BJ (cell line): ENCODE measurements around the gene XPO6. TPM values are rescaled to one million over a fixed set of nuclear protein-coding genes. Genes with fewer than 3 reads are reported as not detected.

ENCODE experiments used
- CTCF ChIA-PET: fragments of 350-600 bp; formaldehyde crosslinking; extraction: SDS; loops from one replicate; lab custom pipeline; 2021; ENCODE audit warnings: antibody characterized with exemption, inconsistent platforms; lab: Yijun Ruan, JAX
- POLR2A ChIA-PET: fragments of 300-600 bp; sonication (Branson Sonifier 250); formaldehyde crosslinking; extraction: SDS; loops from one replicate; lab custom pipeline; 2021; ENCODE audit warnings: antibody characterized with exemption; lab: Charles Lee
- DNase-seq: peaks from one replicate; pipeline ENCODE4 v3.0.0-alpha.2; 2011; ENCODE audit warnings: low read depth
- H3K27me3 ChIP-seq: 2 replicates; pipeline ENCODE4 v1.6.0; 2011; ENCODE audit warnings: low read length; ENCODE audit not compliant: control insufficient read depth, insufficient read depth
- H3K36me3 ChIP-seq: 2 replicates; pipeline ENCODE4 v1.5.1; 2011; ENCODE audit warnings: low read length; ENCODE audit not compliant: control insufficient read depth, insufficient read depth
- H3K4me3 ChIP-seq: 2 replicates; pipeline ENCODE4 v1.5.1; 2011; ENCODE audit warnings: low read depth, mild to moderate bottlenecking, control low read depth, low read length
- polyA plus RNA-seq: library from polyadenylated mRNA; depleted of rRNA; stranded (reverse); fragments of >200 nt; gene quantifications from 2 replicates; pipeline ENCODE4 v1.2.3, GENCODE V29; 2011
- TF ChIP-seq, protein P1 (sequence below): IDR thresholded peaks from 2 replicates; pipeline ENCODE4 v1.5.1; 2011; ENCODE audit warnings: low read depth, mild to moderate bottlenecking, control low read depth, inconsistent platforms, low read length, moderate library complexity; ENCODE audit not compliant: insufficient read depth

Gene XPO6
- polyA plus RNA-seq, 1 experiment: 239 TPM

DNA sequence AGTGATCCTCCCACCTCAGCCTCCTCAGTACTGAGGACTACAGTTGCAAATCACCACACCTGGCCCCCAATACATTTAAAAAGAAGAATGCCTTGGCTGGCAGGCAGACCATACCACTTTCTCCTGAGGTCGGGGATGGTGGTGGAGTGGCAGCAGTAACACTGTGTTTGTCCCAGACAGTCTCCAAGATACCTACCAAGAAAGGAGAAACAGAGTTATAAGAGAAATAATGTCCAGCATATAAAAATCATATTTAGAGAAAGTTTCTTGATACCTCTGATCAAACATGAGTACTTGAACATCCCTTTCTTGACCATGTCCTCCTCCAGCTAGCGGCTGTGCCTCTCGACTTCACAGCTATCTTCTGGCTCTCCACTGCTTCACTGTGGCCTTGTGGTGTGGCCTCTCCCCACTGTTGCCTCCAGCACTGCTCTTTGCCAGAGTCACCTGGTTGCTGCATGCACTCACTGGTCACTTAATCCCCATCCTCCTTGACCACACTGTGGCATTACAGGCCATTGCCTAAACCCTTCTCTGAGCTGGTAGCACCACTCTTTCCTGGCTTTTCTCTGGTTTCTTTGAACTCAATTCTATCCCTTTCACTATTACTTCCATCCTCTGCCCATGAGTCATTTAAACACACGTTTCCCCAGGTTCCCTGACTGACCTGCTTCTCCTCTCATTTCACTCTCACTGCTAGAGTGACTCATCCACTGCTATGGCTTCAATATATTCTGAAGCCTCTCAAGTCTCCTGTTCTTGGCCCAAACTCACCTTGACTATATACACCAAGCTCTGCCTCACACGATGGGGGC, 45.2 kb downstream of the XPO6 start:
- CTCF ChIA-PET: interaction anchor here (0.8 kb wide), 1 partner anchor 8 kb away, joined by 4 read pairs; no protein-coding TSS in a partner anchor

DNA sequence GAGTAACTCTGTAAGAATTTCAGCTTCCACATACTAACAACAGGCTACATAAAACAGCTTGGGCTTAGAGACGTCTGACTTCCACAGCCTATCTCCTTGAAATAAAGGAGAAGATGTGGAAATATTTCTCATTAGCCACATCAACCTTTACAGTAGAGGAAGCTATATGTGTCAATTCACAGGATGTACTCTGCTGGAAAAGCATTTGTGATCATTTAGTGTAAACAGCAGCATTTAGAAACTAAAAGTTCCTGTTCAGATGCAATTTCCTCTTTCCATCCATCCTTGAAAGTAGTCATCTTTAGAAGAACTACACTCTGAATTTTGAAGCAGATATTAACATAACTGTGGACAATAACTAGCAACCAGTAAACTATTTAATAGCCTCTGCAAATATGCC, 46.2 kb downstream of the XPO6 start:
- CTCF ChIA-PET: interaction anchor here (0.8 kb wide), 1 partner anchor 13 kb away, joined by 3 read pairs; no protein-coding TSS in a partner anchor
- POLR2A ChIA-PET: no interaction called here
- TF ChIP-seq, protein P1, sequence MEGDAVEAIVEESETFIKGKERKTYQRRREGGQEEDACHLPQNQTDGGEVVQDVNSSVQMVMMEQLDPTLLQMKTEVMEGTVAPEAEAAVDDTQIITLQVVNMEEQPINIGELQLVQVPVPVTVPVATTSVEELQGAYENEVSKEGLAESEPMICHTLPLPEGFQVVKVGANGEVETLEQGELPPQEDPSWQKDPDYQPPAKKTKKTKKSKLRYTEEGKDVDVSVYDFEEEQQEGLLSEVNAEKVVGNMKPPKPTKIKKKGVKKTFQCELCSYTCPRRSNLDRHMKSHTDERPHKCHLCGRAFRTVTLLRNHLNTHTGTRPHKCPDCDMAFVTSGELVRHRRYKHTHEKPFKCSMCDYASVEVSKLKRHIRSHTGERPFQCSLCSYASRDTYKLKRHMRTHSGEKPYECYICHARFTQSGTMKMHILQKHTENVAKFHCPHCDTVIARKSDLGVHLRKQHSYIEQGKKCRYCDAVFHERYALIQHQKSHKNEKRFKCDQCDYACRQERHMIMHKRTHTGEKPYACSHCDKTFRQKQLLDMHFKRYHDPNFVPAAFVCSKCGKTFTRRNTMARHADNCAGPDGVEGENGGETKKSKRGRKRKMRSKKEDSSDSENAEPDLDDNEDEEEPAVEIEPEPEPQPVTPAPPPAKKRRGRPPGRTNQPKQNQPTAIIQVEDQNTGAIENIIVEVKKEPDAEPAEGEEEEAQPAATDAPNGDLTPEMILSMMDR: no peak

More for the DNA sequence above, 45.2 kb downstream of the XPO6 start:
- no peak overlapping the region for H3K4me3 ChIP-seq
- no peak for DNase-seq
- peaks cover 15% of the 10 kb centered on the region for H3K36me3 ChIP-seq
- H3K27me3 ChIP-seq: no peaks in the 10 kb centered on the region
- TF ChIP-seq, protein P1: no peak
- POLR2A ChIA-PET: no interaction called here

DNA sequence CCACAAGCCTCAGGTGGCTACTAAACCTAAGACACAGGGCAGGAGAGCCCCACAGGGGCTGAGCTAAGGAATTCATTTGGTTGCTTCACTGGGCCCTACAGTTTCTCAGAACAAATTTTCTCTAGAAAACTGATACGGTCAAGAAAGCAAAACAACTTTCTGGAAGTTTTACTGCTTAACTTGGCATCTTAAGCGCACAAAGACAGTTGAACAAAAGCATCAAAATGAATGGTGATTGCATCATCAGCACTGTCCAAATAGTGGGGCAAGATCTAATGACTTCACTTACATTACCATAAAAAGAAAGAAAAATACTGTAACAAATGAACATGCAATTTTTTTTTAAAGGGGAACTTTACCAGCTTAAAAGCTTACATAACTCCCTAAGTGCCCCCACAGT, 47.6 kb downstream of the XPO6 start:
- Histone ChIP-seq H3K27me3 (no peaks in the 10 kb centered on the region), H3K36me3 (peaks cover 9% of the 10 kb centered on the region), H3K4me3 (no peak overlapping the region)
- TF ChIP-seq, protein P1: no peak
- POLR2A ChIA-PET: no interaction called here
- DNase-seq: peak; percentile 34
- CTCF ChIA-PET: interaction anchor here (0.7 to 1.2 kb wide), 2 partner anchors 13 to 53 kb away, joined by 3 read pairs; no protein-coding TSS in a partner anchor

More for the DNA sequence above, 46.2 kb downstream of the XPO6 start:
- no peak overlapping the region for H3K4me3 ChIP-seq
- H3K27me3 ChIP-seq: no peaks in the 10 kb centered on the region
- peaks cover 15% of the 10 kb centered on the region for H3K36me3 ChIP-seq
- DNase-seq: no peak

DNA sequence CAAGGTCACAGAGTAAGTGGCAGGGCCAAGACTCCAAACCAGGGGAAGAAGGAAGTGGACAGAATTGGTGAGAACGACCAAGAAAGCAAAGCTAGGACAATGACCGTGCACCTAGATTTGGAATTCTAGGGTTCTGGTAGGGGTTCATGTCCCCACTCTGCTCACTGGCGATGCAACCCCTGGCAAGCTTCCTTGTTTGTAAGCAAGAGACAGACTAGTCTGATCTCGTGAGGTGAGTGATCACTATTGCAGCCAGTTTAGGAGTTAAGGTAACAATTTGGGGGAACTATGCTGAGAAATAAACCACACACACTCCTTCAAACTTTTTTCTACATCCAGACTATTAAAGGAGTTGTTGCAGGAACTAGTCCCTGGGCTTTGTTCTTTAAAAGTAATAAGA, 48.1 kb downstream of the XPO6 start:
- H3K36me3 ChIP-seq: peaks cover 7% of the 10 kb centered on the region
- CTCF ChIA-PET: interaction anchor here (1.2 kb wide), 2 partner anchors 13 to 23 kb away, joined by 3 to 5 read pairs; no protein-coding TSS in a partner anchor
- TF ChIP-seq, protein P1: no peak
- no peak for DNase-seq
- no peaks in the 10 kb centered on the region for H3K27me3 ChIP-seq
- no peak overlapping the region for H3K4me3 ChIP-seq
- POLR2A ChIA-PET: no interaction called here

DNA sequence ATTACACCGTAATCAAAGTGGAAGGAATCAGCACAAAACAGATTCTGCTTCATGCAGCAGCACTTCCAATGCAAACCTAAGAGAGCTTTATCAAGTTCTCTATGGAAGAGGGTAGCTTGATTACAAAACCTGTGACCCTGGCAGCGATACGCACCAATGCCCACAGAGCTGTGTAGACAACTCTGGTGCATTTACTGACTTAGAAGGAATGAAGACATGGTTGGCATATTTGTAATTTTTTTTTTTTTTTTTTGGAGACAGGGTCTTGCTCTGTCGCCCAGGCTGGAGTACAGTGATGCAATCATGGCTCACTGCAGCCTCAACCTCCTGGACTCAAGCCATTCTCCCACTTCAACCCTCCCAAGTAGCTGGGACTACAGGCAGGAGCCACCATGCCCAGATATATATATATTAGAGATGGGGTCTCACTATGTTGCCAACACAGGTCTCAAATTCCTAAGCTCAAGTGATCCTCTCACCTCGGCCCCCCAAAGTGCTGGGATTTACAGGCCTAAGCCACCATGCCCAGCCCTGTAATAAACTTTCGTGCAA, 49.4 kb downstream of the XPO6 start:
- CTCF ChIA-PET: interaction anchor here (1.1 to 1.2 kb wide), 2 partner anchors 25 to 31 kb away, joined by 4 to 5 read pairs; no protein-coding TSS in a partner anchor
- TF ChIP-seq, protein P1: no peak
- Histone ChIP-seq H3K27me3 (no peaks in the 10 kb centered on the region), H3K4me3 (no peak overlapping the region), H3K36me3 (peaks cover 6% of the 10 kb centered on the region)
- POLR2A ChIA-PET: no interaction called here
- no peak for DNase-seq
